DND-41 (cell line): ENCODE results near the gene FUOM.

Experiments
- ATAC-seq: fragments of 200-7000 bp; cut with Tn5 transposase; 3 replicates; pipeline ENCODE4 v1.9.1; 2021; ENCODE audit warnings: low read depth; ENCODE audit not compliant: insufficient read depth
- DNase-seq: peaks from one replicate; pipeline ENCODE4 v3.0.0-alpha.2; 2020
- H2AFZ ChIP-seq: 2 replicates; pipeline ENCODE4 v1.6.0; 2012; ENCODE audit warnings: low read depth, low read length
- H3K27ac ChIP-seq: 2 replicates; pipeline ENCODE4 v1.5.1; 2012; ENCODE audit warnings: low read length, inconsistent platforms
- H3K27me3 ChIP-seq: fragments of 200-600 bp; sonication (generic); 2 replicates; pipeline ENCODE4 v1.6.0; 2012; ENCODE audit warnings: low read length, mild to moderate bottlenecking, inconsistent platforms; ENCODE audit not compliant: insufficient read depth, poor library complexity
- H3K36me3 ChIP-seq: 2 replicates; pipeline ENCODE4 v1.5.1; 2012; ENCODE audit warnings: low read length, inconsistent platforms; ENCODE audit not compliant: insufficient read depth
- H3K4me1 ChIP-seq: 2 replicates; pipeline ENCODE4 v1.5.1; 2012; ENCODE audit warnings: mild to moderate bottlenecking, low read length; ENCODE audit not compliant: insufficient read depth
- H3K4me2 ChIP-seq: 2 replicates; pipeline ENCODE4 v1.6.0; 2012; ENCODE audit warnings: mild to moderate bottlenecking, moderate library complexity, low read length, inconsistent platforms; ENCODE audit not compliant: insufficient read depth
- H3K4me3 ChIP-seq, 2 experiments: fragments of 200-600 bp in 1 of 2; shearing (Covaris generic) in 1 of 2; 2 replicates each; pipeline ENCODE4 v1.5.1; 2012 to 2016; ENCODE audit warnings: inconsistent platforms in 2 of 2, low read length in 2 of 2, mild to moderate bottlenecking in 2 of 2, low read depth in 1 of 2, moderate library complexity in 1 of 2
- H3K79me2 ChIP-seq: 2 replicates; pipeline ENCODE4 v1.6.0; 2012; ENCODE audit warnings: low read length, inconsistent platforms; ENCODE audit not compliant: insufficient read depth
- H3K9ac ChIP-seq: 2 replicates; pipeline ENCODE4 v1.6.0; 2012; ENCODE audit warnings: low read depth, mild to moderate bottlenecking, inconsistent platforms, low read length, moderate library complexity
- H3K9me3 ChIP-seq: 2 replicates; pipeline ENCODE4 v1.5.1; 2012; ENCODE audit warnings: low read length, moderate library complexity, mild to moderate bottlenecking, inconsistent platforms; ENCODE audit not compliant: insufficient read depth, severe bottlenecking
- H4K20me1 ChIP-seq: 2 replicates; pipeline ENCODE4 v1.6.0; 2012; ENCODE audit warnings: low read length; ENCODE audit not compliant: insufficient read depth
- EZH2 ChIP-seq: IDR thresholded peaks from 3 replicates; pipeline ENCODE4 v1.6.1; 2012; ENCODE audit warnings: borderline replicate concordance, low read depth, mild to moderate bottlenecking, moderate library complexity, low read length, inconsistent platforms; ENCODE audit not compliant: severe bottlenecking
- TF ChIP-seq, protein P1 (sequence below): IDR thresholded peaks from 2 replicates; pipeline ENCODE4 v1.5.1; 2012; ENCODE audit warnings: borderline replicate concordance, low read length, moderate library complexity, mild to moderate bottlenecking; ENCODE audit not compliant: poor library complexity, severe bottlenecking; ENCODE audit errors: extremely low read depth

FUOM gene

GRCh38 chr10:133349577-133350011 lies 8.2 kb downstream of the FUOM start:
- no peak overlapping the region for H3K4me3 ChIP-seq
- no peak overlapping the region for H3K4me2 ChIP-seq
- no peak overlapping the region for H3K27ac ChIP-seq
- DNase-seq (no peak), ATAC-seq (0 out of 3 replicates have a peak, but pooled peaks have one; percentile 4)
- H3K9ac ChIP-seq: no peak overlapping the region
- H3K9me3 ChIP-seq: no peaks in the 10 kb centered on the region
- no peak overlapping the region for H2AFZ ChIP-seq
- no peaks in the 10 kb centered on the region for H3K79me2 ChIP-seq
- TF ChIP-seq, protein P1, sequence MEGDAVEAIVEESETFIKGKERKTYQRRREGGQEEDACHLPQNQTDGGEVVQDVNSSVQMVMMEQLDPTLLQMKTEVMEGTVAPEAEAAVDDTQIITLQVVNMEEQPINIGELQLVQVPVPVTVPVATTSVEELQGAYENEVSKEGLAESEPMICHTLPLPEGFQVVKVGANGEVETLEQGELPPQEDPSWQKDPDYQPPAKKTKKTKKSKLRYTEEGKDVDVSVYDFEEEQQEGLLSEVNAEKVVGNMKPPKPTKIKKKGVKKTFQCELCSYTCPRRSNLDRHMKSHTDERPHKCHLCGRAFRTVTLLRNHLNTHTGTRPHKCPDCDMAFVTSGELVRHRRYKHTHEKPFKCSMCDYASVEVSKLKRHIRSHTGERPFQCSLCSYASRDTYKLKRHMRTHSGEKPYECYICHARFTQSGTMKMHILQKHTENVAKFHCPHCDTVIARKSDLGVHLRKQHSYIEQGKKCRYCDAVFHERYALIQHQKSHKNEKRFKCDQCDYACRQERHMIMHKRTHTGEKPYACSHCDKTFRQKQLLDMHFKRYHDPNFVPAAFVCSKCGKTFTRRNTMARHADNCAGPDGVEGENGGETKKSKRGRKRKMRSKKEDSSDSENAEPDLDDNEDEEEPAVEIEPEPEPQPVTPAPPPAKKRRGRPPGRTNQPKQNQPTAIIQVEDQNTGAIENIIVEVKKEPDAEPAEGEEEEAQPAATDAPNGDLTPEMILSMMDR: no peak
- TF ChIP-seq EZH2: no peak
- H3K27me3 ChIP-seq: no peaks in the 10 kb centered on the region
- H3K36me3 ChIP-seq: no peaks in the 10 kb centered on the region
- H3K4me1 ChIP-seq: no peaks in the 10 kb centered on the region
- H4K20me1 ChIP-seq: no peaks in the 10 kb centered on the region; the same call in 1 of the 2 replicates

DNA sequence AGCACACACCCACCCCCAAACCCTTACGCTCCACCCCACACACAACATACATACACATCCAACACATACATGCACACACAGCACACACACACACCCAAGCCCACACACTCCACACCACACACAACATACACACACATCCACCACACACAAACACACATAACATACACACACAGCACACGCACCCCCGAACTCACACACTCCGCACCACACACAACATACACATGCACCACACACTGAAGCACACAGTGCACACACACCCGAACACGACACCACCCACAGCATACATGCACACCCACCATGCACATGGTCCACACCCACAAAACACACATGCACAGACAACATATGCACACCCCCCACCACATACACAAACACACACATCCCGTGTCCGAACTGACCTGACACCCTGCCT lies 8.7 kb downstream of the FUOM start:
- H3K4me1 ChIP-seq: no peaks in the 10 kb centered on the region
- H3K36me3 ChIP-seq: no peaks in the 10 kb centered on the region
- H3K27me3 ChIP-seq: no peaks in the 10 kb centered on the region
- no peak overlapping the region for H2AFZ ChIP-seq
- no peaks in the 10 kb centered on the region for H3K79me2 ChIP-seq
- no peak overlapping the region for H3K9ac ChIP-seq
- no peak overlapping the region for H3K27ac ChIP-seq
- no peak overlapping the region for H3K4me2 ChIP-seq
- H3K9me3 ChIP-seq: no peaks in the 10 kb centered on the region
- DNase-seq (no peak), ATAC-seq (0 out of 3 replicates have a peak, but pooled peaks have one; percentile 11)
- H3K4me3 ChIP-seq: no peak overlapping the region
- no peaks in the 10 kb centered on the region; the same call in 1 of the 2 replicates for H4K20me1 ChIP-seq
- TF ChIP-seq, protein P1: no peak
- no peak for TF ChIP-seq EZH2

GRCh38 chr10:133347710-133348517 lies 9.9 kb downstream of the FUOM start:
- ATAC-seq: no peak
- DNase-seq: no peak
- Histone ChIP-seq H4K20me1 (no peaks in the 10 kb centered on the region; the same call in 1 of the 2 replicates), H3K4me2 (no peak overlapping the region), H3K27ac (no peak overlapping the region), H2AFZ (no peak overlapping the region), H3K36me3 (no peaks in the 10 kb centered on the region), H3K27me3 (no peaks in the 10 kb centered on the region), H3K9me3 (no peaks in the 10 kb centered on the region), H3K4me3 (no peak overlapping the region), H3K9ac (no peak overlapping the region), H3K4me1 (no peaks in the 10 kb centered on the region), H3K79me2 (no peaks in the 10 kb centered on the region)
- TF ChIP-seq EZH2: no peak
- TF ChIP-seq, protein P1: no peak

DNA sequence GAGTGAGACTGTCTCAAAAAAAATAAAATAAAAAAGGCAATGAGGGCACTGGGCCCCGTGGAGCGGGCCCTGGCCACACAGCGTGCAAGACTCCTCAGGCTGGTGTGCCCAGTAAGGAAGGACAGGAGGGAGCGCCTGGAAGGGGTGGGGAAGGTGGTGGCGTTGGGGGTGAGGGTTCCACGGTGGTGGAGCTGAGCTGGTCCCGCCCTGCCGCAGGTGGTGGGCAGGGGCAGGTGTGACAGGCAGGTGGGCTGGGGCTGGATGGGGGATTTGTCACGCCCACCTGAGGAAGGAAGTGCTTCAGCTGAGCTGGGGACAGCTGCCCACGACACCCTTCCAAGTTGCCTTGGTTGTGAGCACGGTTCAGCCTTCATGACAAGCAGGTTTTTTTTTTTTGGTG lies 11.4 kb downstream of the FUOM start:
- TF ChIP-seq EZH2: no peak
- TF ChIP-seq, protein P1: no peak
- H3K9me3 ChIP-seq: no peaks in the 10 kb centered on the region
- H3K4me2 ChIP-seq: no peak overlapping the region
- ATAC-seq: no peak
- H3K27ac ChIP-seq: no peak overlapping the region
- DNase-seq: no peak
- H3K36me3 ChIP-seq: no peaks in the 10 kb centered on the region
- no peak overlapping the region for H2AFZ ChIP-seq
- H3K27me3 ChIP-seq: no peaks in the 10 kb centered on the region
- no peak overlapping the region for H3K4me3 ChIP-seq
- no peaks in the 10 kb centered on the region for H3K4me1 ChIP-seq
- H4K20me1 ChIP-seq: no peaks in the 10 kb centered on the region; the same call in 1 of the 2 replicates
- H3K9ac ChIP-seq: no peak overlapping the region
- no peaks in the 10 kb centered on the region for H3K79me2 ChIP-seq
